Endothelial cell of umbilical vein (primary cell): ENCODE results near the gene JSRP1. TPM values are rescaled to one million over a fixed set of nuclear protein-coding genes. Genes with fewer than 3 reads are reported as not detected.
A peak's percentile ranks its signal among the peaks of the same experiment; 100 is the strongest.
"Not testable (repeated sequence)": the region's sequence is repeated elsewhere in the genome, so short reads cannot be mapped to it uniquely, and the experiment has no call there.

Source experiments
- BruUV-seq: library from RNA; stranded (reverse); fragments of 400-500 nt; replicated peaks from 2 replicates; lab custom pipeline; 2021; lab: Mats Ljungman, UMichigan
- CTCF ChIA-PET: fragments of 300-600, 350-600 bp; sonication (Branson Sonifier 250); formaldehyde crosslinking; loops from one replicate; lab custom pipeline; 2021; ENCODE audit warnings: antibody characterized with exemption, inconsistent platforms; lab: Charles Lee
- POLR2A ChIA-PET: fragments of 300-600, 350-600 bp; sonication (Branson Sonifier 250); formaldehyde crosslinking; loops from one replicate; lab custom pipeline; 2021; ENCODE audit warnings: antibody characterized with exemption, inconsistent platforms; lab: Charles Lee
- DNase-seq: peaks from one replicate; pipeline ENCODE4 v3.0.0-alpha.2; 2011; ENCODE audit warnings: low read depth, low spot score
- FAIRE-seq: peaks from 2 replicates; lab custom pipeline; 2011; peaks lifted over from hg19 to GRCh38; lab: Jason Lieb, UNC
- H2AFZ ChIP-seq: 2 replicates; pipeline ENCODE4 v1.6.0; 2012; ENCODE audit warnings: low read depth, low read length, control low read depth, inconsistent platforms
- H3K27ac ChIP-seq: 2 replicates; pipeline ENCODE4 v1.5.1; 2011; ENCODE audit warnings: low read depth, mild to moderate bottlenecking, control low read depth, low read length, moderate library complexity; ENCODE audit not compliant: insufficient read depth
- H3K27me3 ChIP-seq, 2 experiments: 2 replicates each; pipeline versions ENCODE4 v1.6.0 to v1.6.1; 2011; ENCODE audit warnings: low read length in 2 of 2, mixed read lengths in 1 of 2; ENCODE audit not compliant: control insufficient read depth in 2 of 2, insufficient read depth in 2 of 2
- H3K36me3 ChIP-seq, 2 experiments: 2 replicates in 1 of 2; 3 replicates in 1 of 2; pipeline ENCODE4 v1.5.1; 2011; ENCODE audit warnings: low read length in 2 of 2, mild to moderate bottlenecking in 1 of 2, moderate library complexity in 1 of 2; ENCODE audit not compliant: control insufficient read depth in 2 of 2, insufficient read depth in 2 of 2; ENCODE audit errors: extremely low read depth in 1 of 2
- H3K4me1 ChIP-seq: 3 replicates; pipeline ENCODE4 v1.5.1; 2011; ENCODE audit warnings: mild to moderate bottlenecking, low read length; ENCODE audit not compliant: control insufficient read depth, insufficient read depth; ENCODE audit errors: extremely low read depth
- H3K4me2 ChIP-seq: 2 replicates; pipeline ENCODE4 v1.6.1; 2011; ENCODE audit warnings: low read length, control low read depth, mixed read lengths; ENCODE audit not compliant: insufficient read depth
- H3K4me3 ChIP-seq, 3 experiments: fragments of 200-600 bp in 1 of 3; sonication (generic), shearing (Covaris generic) in 1 of 3; replicated peaks in 1 of 3; 2 replicates each; pipeline ENCODE4 v1.5.1; 2011 to 2016; ENCODE audit warnings: control low read depth in 3 of 3, low read length in 3 of 3, mild to moderate bottlenecking in 2 of 3, inconsistent platforms in 1 of 3, low read depth in 1 of 3, moderate library complexity in 1 of 3; ENCODE audit not compliant: insufficient read depth in 1 of 3
- H3K79me2 ChIP-seq: 2 replicates; pipeline ENCODE4 v1.6.0; 2012; ENCODE audit warnings: low read length, inconsistent platforms; ENCODE audit not compliant: control insufficient read depth, insufficient read depth
- H3K9ac ChIP-seq: replicated peaks from 2 replicates; pipeline ENCODE3; 2011; ENCODE audit warnings: low read length, control low read depth; ENCODE audit not compliant: insufficient read depth; ENCODE audit errors: extremely low read depth
- H3K9me1 ChIP-seq: replicated peaks from 3 replicates; pipeline ENCODE4 v1.6.0; 2011; ENCODE audit warnings: mild to moderate bottlenecking, low read length; ENCODE audit not compliant: control insufficient read depth, insufficient read depth; ENCODE audit errors: extremely low read depth
- H3K9me3 ChIP-seq: replicated peaks from 2 replicates; pipeline ENCODE4 v1.5.1; 2012; ENCODE audit warnings: low read length, inconsistent platforms; ENCODE audit not compliant: control insufficient read depth, insufficient read depth
- H4K20me1 ChIP-seq: replicated peaks from 2 replicates; pipeline ENCODE3; 2011; ENCODE audit warnings: mild to moderate bottlenecking, low read length; ENCODE audit not compliant: control insufficient read depth, insufficient read depth; ENCODE audit errors: extremely low read depth
- EZH2 ChIP-seq: IDR thresholded peaks from 2 replicates; pipeline ENCODE4 v1.6.1; 2012; ENCODE audit warnings: borderline replicate concordance, low read depth, mild to moderate bottlenecking, moderate library complexity, low read length, inconsistent platforms; ENCODE audit not compliant: severe bottlenecking
- JUN ChIP-seq: IDR thresholded peaks from 2 replicates; pipeline ENCODE4 v1.6.1; 2011; ENCODE audit warnings: borderline replicate concordance, low read depth; ENCODE audit not compliant: insufficient read length, insufficient read depth
- dilution Hi-C: fragments of 300-500 bp; cut with MboI; formaldehyde crosslinking; loops from one replicate; pipeline ENCODE4 v1.15.0; 2019; ENCODE audit warnings: low sequenced_read_pairs; ENCODE audit not compliant: extremely low pct_ligation_motif_present
- intact Hi-C: fragments of 100-400 bp; cut with micrococcal nuclease; formaldehyde crosslinking; loops from one replicate; pipeline ENCODE4 v1.10.0; 2022
- polyA plus RNA-seq, 4 experiments: library from polyadenylated mRNA; depleted of rRNA in 3 of 4; stranded (reverse) in 3 of 4; unstranded in 1 of 4; fragments of >200 nt; gene quantifications; 2 replicates each; pipeline versions ENCODE4 v1.2.1 to v1.2.3, GENCODE V29; 2011 to 2012; ENCODE audit warnings: missing spikeins in 1 of 4
- total RNA-seq: library from RNA; stranded (reverse); gene quantifications from 2 replicates; pipeline ENCODE4 v1.2.3, GENCODE V29; 2021

Gene JSRP1
- total and polyA plus RNA-seq, 2 donors (not counting 3 experiments of a cell fraction or from before 2014, with no cell fraction given): not detected

DNA sequence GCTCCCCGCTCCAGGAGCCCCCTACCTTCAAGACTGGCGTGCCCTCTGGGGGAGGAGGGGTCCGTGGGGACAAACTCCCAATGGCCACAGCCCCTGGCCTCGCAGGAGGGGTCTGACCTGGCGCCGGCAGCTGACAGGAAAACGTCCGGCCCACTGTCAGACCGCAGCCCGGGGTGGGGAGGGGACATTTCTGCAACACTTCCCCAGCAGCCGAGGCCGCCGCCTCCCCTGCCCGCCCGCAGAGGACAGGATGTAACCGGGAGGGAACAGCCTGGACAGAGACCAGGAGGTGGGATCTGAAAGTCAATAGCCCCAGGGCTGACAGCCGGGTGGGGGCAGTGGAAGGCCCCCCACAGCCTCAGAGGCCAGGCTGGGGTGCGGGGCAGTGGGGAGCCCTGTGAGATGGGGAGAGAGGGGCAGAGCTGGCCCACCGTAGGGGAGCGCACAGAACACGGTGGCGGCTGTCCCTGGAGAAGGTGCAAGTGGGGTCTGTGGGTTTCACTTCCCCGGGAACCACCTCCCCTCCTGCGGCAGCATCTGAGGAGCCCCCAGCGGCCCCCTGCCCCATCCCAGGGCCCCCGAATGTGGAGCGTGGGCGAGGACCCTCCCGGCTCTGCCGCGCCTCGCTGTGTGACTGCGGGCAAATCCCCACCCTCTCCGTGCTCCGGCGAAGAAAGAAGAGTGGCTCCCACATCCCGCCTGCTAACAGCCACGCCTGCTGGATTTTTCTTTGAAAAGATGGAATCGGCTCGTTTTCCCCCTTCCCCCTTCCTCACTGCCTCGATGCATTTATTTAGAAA lies 26.0 kb upstream of the JSRP1 start, which contains the start of gene PEAK3:
Gene PEAK3, minus strand, starts transcription at position 114 of the 800 bp plus-strand sequence. CDS start 1,244 bp downstream, outside the sequence.
- ChIA-PET CTCF (interaction anchor here (1.0 to 1.3 kb wide), 2 partner anchors 110 to 332 kb away, joined by 3 read pairs; no protein-coding TSS in a partner anchor), POLR2A (interaction anchor here (0.7 kb wide), 1 partner anchor 12 kb away, joined by 9 read pairs; no protein-coding TSS in a partner anchor)
- intact Hi-C loops (no loop called here), dilution Hi-C loops (no loop called here)
- Histone ChIP-seq H3K4me2 (no peak within 1 kb of the TSS), H3K9me1 (no peaks in the 10 kb centered on the region), H3K9me3 (no peaks in the 10 kb centered on the region), H3K4me1 (peaks cover 9% of the 10 kb centered on the region), H2AFZ (peak within 1 kb of the TSS; percentile 46), H3K79me2 (no peaks in the 10 kb centered on the region), H3K36me3 (no peaks in the 10 kb centered on the region), H4K20me1 (no peaks in the 10 kb centered on the region), H3K4me3 (peak within 1 kb of the TSS in 1 of 3 experiments; percentile 1), H3K9ac (no peak within 1 kb of the TSS), H3K27me3 (peaks cover 2 to 6% of the 10 kb centered on the region in 2 experiments), H3K27ac (no peak within 1 kb of the TSS)
- no TSS peak for BruUV-seq
- FAIRE-seq (no peak), DNase-seq (peak; percentile 12)
- TF ChIP-seq JUN (no peak), EZH2 (peak; percentile 20)

DNA sequence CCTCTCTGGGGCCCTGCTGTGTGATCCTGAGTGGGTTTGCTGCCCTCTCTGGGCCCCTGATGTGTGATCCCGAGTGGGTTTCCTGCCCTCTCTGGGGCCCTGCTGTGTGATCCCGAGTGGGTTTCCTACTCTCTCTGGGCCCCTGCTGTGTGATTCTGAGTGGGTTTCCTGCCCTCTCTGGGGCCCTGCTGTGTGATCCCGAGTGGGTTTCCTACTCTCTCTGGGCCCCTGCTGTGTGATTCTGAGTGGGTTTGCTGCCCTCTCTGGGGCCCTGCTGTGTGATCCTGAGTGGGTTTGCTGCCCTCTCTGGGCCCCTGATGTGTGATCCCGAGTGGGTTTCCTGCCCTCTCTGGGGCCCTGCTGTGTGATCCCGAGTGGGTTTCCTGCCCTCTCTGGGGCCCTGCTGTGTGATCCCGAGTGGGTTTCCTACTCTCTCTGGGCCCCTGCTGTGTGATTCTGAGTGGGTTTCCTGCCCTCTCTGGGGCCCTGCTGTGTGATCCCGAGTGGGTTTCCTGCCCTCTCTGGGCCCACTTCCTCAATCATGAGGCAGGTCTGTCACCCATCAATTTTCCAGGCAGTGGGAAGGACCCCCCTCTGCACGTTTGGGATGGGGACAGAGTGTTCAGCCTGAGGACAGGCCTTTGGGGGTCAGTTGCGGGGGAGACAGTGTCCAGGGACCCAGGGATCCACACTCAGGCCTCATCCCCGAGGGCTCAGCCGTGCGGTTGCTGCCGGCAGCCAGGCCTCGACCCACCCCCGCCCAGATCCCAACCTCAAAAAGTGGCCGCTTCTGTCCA lies 25.2 kb upstream of the JSRP1 start:
- H3K9me3 ChIP-seq, H3K79me2 ChIP-seq, FAIRE-seq, H3K27ac ChIP-seq, H4K20me1 ChIP-seq, H3K36me3 ChIP-seq, H3K4me2 ChIP-seq, H3K27me3 ChIP-seq, H3K4me1 ChIP-seq, intact Hi-C loops, H3K9ac ChIP-seq, DNase-seq, H3K9me1 ChIP-seq, BruUV-seq, dilution Hi-C loops: not testable (repeated sequence)
- Histone ChIP-seq H2AFZ (peak overlapping the region; percentile 46), H3K4me3 (peak overlapping the region in 1 of 3 experiments; percentile 1)
- ChIA-PET CTCF (interaction anchor here (1.3 kb wide), 1 partner anchor 332 kb away, joined by 3 read pairs; no protein-coding TSS in a partner anchor), POLR2A (interaction anchor here (0.7 kb wide), 1 partner anchor 13 kb away, joined by 9 read pairs; no protein-coding TSS in a partner anchor)
